GM12878 (cell line): ENCODE measurements around the gene LRRC66. TPM values are rescaled to one million over a fixed set of nuclear protein-coding genes. Genes with fewer than 3 reads are reported as not detected.

Experiments used
- ATAC-seq: fragments of 200-7000 bp; cut with Tn5 transposase; 3 replicates; pipeline ENCODE4 v1.9.1; 2020; ENCODE audit warnings: mild to moderate bottlenecking, moderate library complexity
- BruUV-seq: library from RNA; stranded (reverse); fragments of 400-500 nt; replicated peaks from 2 replicates; lab custom pipeline; 2021; lab: Mats Ljungman, UMichigan
- CTCF ChIA-PET: fragments of 300-600 bp; sonication (Branson Sonifier 250); formaldehyde crosslinking; extraction: SDS; loops from one replicate; lab custom pipeline; 2021; ENCODE audit warnings: inconsistent platforms; lab: Yijun Ruan, JAX
- POLR2A ChIA-PET: fragments of 350-600 bp; formaldehyde crosslinking; extraction: SDS; loops from one replicate; lab custom pipeline; 2021; ENCODE audit warnings: inconsistent platforms; lab: Charles Lee
- RAD21 ChIA-PET: fragments of 300-600 bp; sonication (Branson Sonifier 250); formaldehyde crosslinking; loops from one replicate; lab custom pipeline; 2023; ENCODE audit warnings: antibody characterized with exemption; ENCODE audit not compliant: unreplicated experiment; lab: Charles Lee
- SMC1A ChIA-PET: fragments of 300-600 bp; sonication (Branson Sonifier 250); formaldehyde crosslinking; loops from one replicate; lab custom pipeline; 2023; ENCODE audit not compliant: unreplicated experiment, uncharacterized antibody; lab: Charles Lee
- DNase-seq: peaks from one replicate; pipeline ENCODE4 v3.0.0-alpha.2; 2011; ENCODE audit warnings: low read depth, low spot score
- FAIRE-seq: peaks from 3 replicates; lab custom pipeline; 2011; peaks lifted over from hg19 to GRCh38; lab: Jason Lieb, UNC
- H2AFZ ChIP-seq: 2 replicates; pipeline ENCODE4 v1.6.0; 2011; ENCODE audit warnings: low read depth, low read length, control low read depth; ENCODE audit not compliant: control insufficient read depth
- H3K27ac ChIP-seq: 2 replicates; pipeline ENCODE4 v1.5.1; 2011; ENCODE audit warnings: control low read depth; ENCODE audit not compliant: control insufficient read depth, insufficient read depth
- H3K27me3 ChIP-seq, 2 experiments: replicated peaks in 1 of 2; 2 replicates each; pipeline versions ENCODE4 v1.6.0 to v1.6.1; 2011; ENCODE audit warnings: low read length in 1 of 2; ENCODE audit not compliant: control insufficient read depth in 2 of 2, insufficient read depth in 2 of 2
- H3K36me3 ChIP-seq, 2 experiments: 2 replicates each; pipeline ENCODE4 v1.5.1; 2011; ENCODE audit warnings: low read length in 1 of 2; ENCODE audit not compliant: control insufficient read depth in 2 of 2, insufficient read depth in 2 of 2
- H3K4me1 ChIP-seq: 2 replicates; pipeline ENCODE4 v1.6.1; 2011; ENCODE audit warnings: mild to moderate bottlenecking, low read length, moderate library complexity, mixed read lengths; ENCODE audit not compliant: control insufficient read depth, insufficient read depth
- H3K4me2 ChIP-seq: 2 replicates; pipeline ENCODE4 v1.6.0; 2011; ENCODE audit warnings: control low read depth; ENCODE audit not compliant: control insufficient read depth, insufficient read depth
- H3K4me3 ChIP-seq: fragments of 200-600 bp; sonication (generic); 2 replicates; pipeline ENCODE4 v1.5.1; 2016
- H3K79me2 ChIP-seq: 2 replicates; pipeline ENCODE4 v1.6.0; 2011; ENCODE audit warnings: low read length; ENCODE audit not compliant: control insufficient read depth, insufficient read depth
- H3K9ac ChIP-seq: 2 replicates; pipeline ENCODE4 v1.8.0; 2011; ENCODE audit warnings: low read length, control low read depth, mixed read lengths; ENCODE audit not compliant: control insufficient read depth, insufficient read depth
- H3K9me3 ChIP-seq: replicated peaks from 3 replicates; pipeline ENCODE4 v1.5.1; 2011; ENCODE audit warnings: mild to moderate bottlenecking, low read length; ENCODE audit not compliant: control insufficient read depth, insufficient read depth
- H4K20me1 ChIP-seq: 2 replicates; pipeline ENCODE4 v1.6.0; 2011; ENCODE audit not compliant: control insufficient read depth, insufficient read depth
- BHLHE40 ChIP-seq, 2 experiments: fragments of 450-650 bp in 1 of 2; IDR thresholded peaks; 2 replicates each; pipeline ENCODE4 v1.6.1; 2011 to 2017; ENCODE audit warnings: low read depth in 2 of 2, borderline replicate concordance in 1 of 2, improper control_type of control experiment in 1 of 2, low read length in 1 of 2, mild to moderate bottlenecking in 1 of 2
- CREB1 ChIP-seq: IDR thresholded peaks from 2 replicates; pipeline ENCODE4 v1.6.1; 2012; ENCODE audit warnings: low read depth, mild to moderate bottlenecking, inconsistent platforms
- EGR1 ChIP-seq, 2 experiments: IDR thresholded peaks; 1 replicate in 1 of 2; 2 replicates in 1 of 2; pipeline ENCODE4 v1.6.1; 2011 to 2012; ENCODE audit warnings: low read depth in 2 of 2, low read length in 2 of 2, borderline replicate concordance in 1 of 2, mild to moderate bottlenecking in 1 of 2, moderate library complexity in 1 of 2
- FOXM1 ChIP-seq: IDR thresholded peaks from 2 replicates; pipeline ENCODE4 v1.6.1; 2012; ENCODE audit warnings: low read depth, mild to moderate bottlenecking, inconsistent platforms, low read length, moderate library complexity
- KAT2A ChIP-seq: conservative IDR thresholded peaks from 2 replicates; pipeline ENCODE4 v1.6.1; 2011; ENCODE audit warnings: low read depth, low read length; ENCODE audit not compliant: control insufficient read depth
- RCOR1 ChIP-seq: conservative IDR thresholded peaks from 2 replicates; pipeline ENCODE4 v1.6.1; 2012; ENCODE audit warnings: low read depth, low read length, improper control_type of control experiment
- SIN3A ChIP-seq: IDR thresholded peaks from 2 replicates; pipeline ENCODE4 v1.6.1; 2012; ENCODE audit warnings: low read depth, low read length, improper control_type of control experiment
- TBL1XR1 ChIP-seq: IDR thresholded peaks from 2 replicates; pipeline ENCODE4 v1.6.1; 2012; ENCODE audit warnings: low read depth, low read length, improper control_type of control experiment
- ZZZ3 ChIP-seq: IDR thresholded peaks from 2 replicates; pipeline ENCODE4 v1.6.1; 2011; ENCODE audit warnings: low read depth; ENCODE audit not compliant: control insufficient read depth, insufficient read length
- WGBS: methylation state at CpG from one replicate; pipeline ENCODE4 v1.1.6; 2016; ENCODE audit warnings: low lambda C conversion rate; ENCODE audit not compliant: insufficient replicate concordance, insufficient coverage; ENCODE audit errors: missing lambda C conversion rate; 5-methylcytosine and 5-hydroxymethylcytosine counted together
- in situ Hi-C: fragments of 300-500 bp; cut with MboI; formaldehyde crosslinking; loops from 9 replicates; pipeline ENCODE4 v1.14.3; 2018; ENCODE audit warnings: mixed read lengths
- intact Hi-C: fragments of 100-400 bp; cut with micrococcal nuclease; formaldehyde crosslinking; loops from one replicate; pipeline ENCODE4 v1.14.2; 2022; ENCODE audit not compliant: unreplicated experiment
- polyA plus RNA-seq, 11 experiments: library from polyadenylated mRNA; depleted of rRNA in 4 of 11; unstranded in 6 of 11; stranded (reverse) in 5 of 11; fragments of >200 nt; fragmentation: Nextera tagmentation in 4 of 11; fragmentation: Illumina TruSeq in 1 of 11; extraction: Ambion mirVana in 4 of 11; extraction: Trizol in 1 of 11; gene quantifications; 1 replicate in 1 of 11; 2 replicates in 10 of 11; pipeline versions ENCODE4 v1.2.1 to v1.2.3, GENCODE V29; 2011 to 2016; ENCODE audit warnings: inconsistent platforms in 2 of 11, missing spikeins in 2 of 11, low read depth in 1 of 11
- total RNA-seq, 4 experiments: library from RNA; depleted of rRNA in 3 of 4; stranded (reverse); fragments of >200 nt in 3 of 4; fragmentation: Illumina TruSeq in 1 of 4; extraction: Trizol in 1 of 4; gene quantifications; 2 replicates each; pipeline versions ENCODE4 v1.2.1 to v1.2.3, GENCODE V29; 2013 to 2021
- TF ChIP-seq, protein P1 (sequence below): IDR thresholded peaks from 2 replicates; pipeline ENCODE4 v1.6.1; 2012; ENCODE audit warnings: mild to moderate bottlenecking, low read depth, low read length
- TF ChIP-seq, protein P2 (sequence below): fragments of 450-650 bp; IDR thresholded peaks from 2 replicates; pipeline ENCODE4 v1.6.1; 2014; ENCODE audit warnings: mild to moderate bottlenecking

The LRRC66 gene
- total and polyA plus RNA-seq, 10 of the 15 experiments (the other 5 are each of a cell fraction or from before 2014, with no cell fraction given), result 0.02 to 0.18 (median 0.09) TPM; not detected in 2

DNA sequence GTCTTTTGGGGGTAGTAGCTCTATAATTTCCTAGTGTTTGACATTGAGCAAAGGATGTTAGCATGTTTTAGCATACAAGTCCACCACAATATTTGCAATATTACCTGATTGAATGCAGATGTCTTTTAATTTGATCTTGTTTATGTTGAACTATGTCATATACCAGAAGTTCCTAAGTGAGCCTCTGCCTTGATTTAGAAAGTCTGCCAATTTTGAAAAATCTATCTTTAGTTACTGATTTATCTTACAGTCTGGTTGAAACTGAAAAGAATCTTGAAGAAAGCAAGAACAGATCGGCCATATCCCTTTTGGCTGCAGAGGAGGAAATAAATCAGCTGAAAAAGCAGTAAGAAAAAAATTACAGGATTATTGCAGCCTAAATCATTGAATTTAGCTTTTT, 49.4 kb upstream of the LRRC66 start:
- Histone ChIP-seq H2AFZ (no peak overlapping the region), H3K36me3 (no peaks in the 10 kb centered on the region), H3K79me2 (no peaks in the 10 kb centered on the region), H3K27me3 (no peaks in the 10 kb centered on the region; a peak in 1 of 4 replicates), H3K9ac (no peak overlapping the region), H3K4me2 (no peak overlapping the region), H3K9me3 (no peaks in the 10 kb centered on the region), H3K4me1 (no peaks in the 10 kb centered on the region), H4K20me1 (no peaks in the 10 kb centered on the region), H3K4me3 (no peak overlapping the region), H3K27ac (no peak overlapping the region)
- ChIA-PET RAD21 (no interaction called here), POLR2A (no interaction called here), SMC1A (interaction anchor here (0.6 to 1.1 kb wide), 2 partner anchors 15 to 116 kb away, joined by 3 read pairs; no protein-coding TSS in a partner anchor), CTCF (no interaction called here)
- 86% methylated on average over 1 of the region's 1 CpG for WGBS
- BruUV-seq, result no TSS peak
- ATAC-seq, result no peak
- no peak for FAIRE-seq
- in situ Hi-C loops (no loop called here), intact Hi-C loops (no loop called here)
- no peak for TF ChIP-seq ZZZ3
- TF ChIP-seq RCOR1, result no peak
- TF ChIP-seq, protein P1, sequence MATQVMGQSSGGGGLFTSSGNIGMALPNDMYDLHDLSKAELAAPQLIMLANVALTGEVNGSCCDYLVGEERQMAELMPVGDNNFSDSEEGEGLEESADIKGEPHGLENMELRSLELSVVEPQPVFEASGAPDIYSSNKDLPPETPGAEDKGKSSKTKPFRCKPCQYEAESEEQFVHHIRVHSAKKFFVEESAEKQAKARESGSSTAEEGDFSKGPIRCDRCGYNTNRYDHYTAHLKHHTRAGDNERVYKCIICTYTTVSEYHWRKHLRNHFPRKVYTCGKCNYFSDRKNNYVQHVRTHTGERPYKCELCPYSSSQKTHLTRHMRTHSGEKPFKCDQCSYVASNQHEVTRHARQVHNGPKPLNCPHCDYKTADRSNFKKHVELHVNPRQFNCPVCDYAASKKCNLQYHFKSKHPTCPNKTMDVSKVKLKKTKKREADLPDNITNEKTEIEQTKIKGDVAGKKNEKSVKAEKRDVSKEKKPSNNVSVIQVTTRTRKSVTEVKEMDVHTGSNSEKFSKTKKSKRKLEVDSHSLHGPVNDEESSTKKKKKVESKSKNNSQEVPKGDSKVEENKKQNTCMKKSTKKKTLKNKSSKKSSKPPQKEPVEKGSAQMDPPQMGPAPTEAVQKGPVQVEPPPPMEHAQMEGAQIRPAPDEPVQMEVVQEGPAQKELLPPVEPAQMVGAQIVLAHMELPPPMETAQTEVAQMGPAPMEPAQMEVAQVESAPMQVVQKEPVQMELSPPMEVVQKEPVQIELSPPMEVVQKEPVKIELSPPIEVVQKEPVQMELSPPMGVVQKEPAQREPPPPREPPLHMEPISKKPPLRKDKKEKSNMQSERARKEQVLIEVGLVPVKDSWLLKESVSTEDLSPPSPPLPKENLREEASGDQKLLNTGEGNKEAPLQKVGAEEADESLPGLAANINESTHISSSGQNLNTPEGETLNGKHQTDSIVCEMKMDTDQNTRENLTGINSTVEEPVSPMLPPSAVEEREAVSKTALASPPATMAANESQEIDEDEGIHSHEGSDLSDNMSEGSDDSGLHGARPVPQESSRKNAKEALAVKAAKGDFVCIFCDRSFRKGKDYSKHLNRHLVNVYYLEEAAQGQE, result no peak
- TF ChIP-seq, protein P2, sequence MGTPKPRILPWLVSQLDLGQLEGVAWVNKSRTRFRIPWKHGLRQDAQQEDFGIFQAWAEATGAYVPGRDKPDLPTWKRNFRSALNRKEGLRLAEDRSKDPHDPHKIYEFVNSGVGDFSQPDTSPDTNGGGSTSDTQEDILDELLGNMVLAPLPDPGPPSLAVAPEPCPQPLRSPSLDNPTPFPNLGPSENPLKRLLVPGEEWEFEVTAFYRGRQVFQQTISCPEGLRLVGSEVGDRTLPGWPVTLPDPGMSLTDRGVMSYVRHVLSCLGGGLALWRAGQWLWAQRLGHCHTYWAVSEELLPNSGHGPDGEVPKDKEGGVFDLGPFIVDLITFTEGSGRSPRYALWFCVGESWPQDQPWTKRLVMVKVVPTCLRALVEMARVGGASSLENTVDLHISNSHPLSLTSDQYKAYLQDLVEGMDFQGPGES, result no peak
- TF ChIP-seq EGR1 (IDR thresholded peaks at IDR 0.05; ENCODE audit: borderline replicate concordance in 1 of 2, low read depth in 2 of 2, low read length in 2 of 2), result no peak
- no peak for TF ChIP-seq FOXM1
- TF ChIP-seq TBL1XR1, result no peak
- no peak for TF ChIP-seq CREB1
- no peak for TF ChIP-seq BHLHE40 (IDR thresholded peaks at IDR 0.05; ENCODE audit: borderline replicate concordance in 1 of 2, low read depth in 2 of 2, low read length in 1 of 2)
- TF ChIP-seq KAT2A, result no peak
- no peak for TF ChIP-seq SIN3A
- DNase-seq, result no peak
